ENCODE results near the gene MAP1LC3B2.

MAP1LC3B2 gene

DNA sequence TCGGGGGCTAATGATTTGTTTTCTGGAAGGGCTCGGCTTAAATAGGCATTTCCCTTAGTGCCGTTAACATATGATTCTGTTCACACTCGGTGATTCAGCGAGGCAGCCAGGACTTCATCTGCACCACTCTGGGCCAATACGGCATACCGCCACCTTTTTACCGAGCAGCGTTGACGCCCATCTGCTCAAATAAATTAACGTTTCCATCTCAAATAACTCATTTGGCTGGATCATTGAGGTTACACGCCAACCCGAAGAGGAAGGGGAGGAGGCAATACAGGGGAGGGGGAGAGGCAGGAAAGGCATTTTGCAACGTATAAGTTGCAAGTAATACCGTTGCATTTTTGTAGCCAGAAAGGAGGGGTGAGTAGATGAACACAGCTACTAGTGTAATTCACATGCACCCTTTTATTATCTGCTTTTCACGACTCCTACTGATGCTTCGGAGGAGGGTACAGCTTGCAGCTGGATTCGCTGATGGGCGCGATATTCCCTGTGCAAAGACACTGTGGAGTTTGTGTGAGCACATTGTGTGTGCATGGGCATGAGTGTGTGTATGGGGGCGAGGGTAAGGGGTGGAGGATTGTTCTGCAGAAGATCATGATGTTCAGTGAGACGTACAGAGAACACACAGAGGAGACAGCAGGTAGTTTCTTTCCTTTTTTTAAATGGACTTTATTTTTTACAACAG is 45.9 kb downstream of the MAP1LC3B2 start:
- ChIA-PET POLR2A (no interaction called here), CTCF (no interaction called here)
- TF ChIP-seq ZNF384 (IDR thresholded peaks at IDR 0.05) (no peak), L3MBTL2 (conservative IDR thresholded peaks at IDR 0.05) (no peak), BHLHE40 (IDR thresholded peaks at IDR 0.05; ENCODE audit: borderline replicate concordance) (no peak), SP1 (IDR thresholded peaks at IDR 0.05) (no peak), FOXK2 (IDR thresholded peaks at IDR 0.05) (no peak)
- DNase-seq (ENCODE audit: extremely low spot score) = no peak

DNA sequence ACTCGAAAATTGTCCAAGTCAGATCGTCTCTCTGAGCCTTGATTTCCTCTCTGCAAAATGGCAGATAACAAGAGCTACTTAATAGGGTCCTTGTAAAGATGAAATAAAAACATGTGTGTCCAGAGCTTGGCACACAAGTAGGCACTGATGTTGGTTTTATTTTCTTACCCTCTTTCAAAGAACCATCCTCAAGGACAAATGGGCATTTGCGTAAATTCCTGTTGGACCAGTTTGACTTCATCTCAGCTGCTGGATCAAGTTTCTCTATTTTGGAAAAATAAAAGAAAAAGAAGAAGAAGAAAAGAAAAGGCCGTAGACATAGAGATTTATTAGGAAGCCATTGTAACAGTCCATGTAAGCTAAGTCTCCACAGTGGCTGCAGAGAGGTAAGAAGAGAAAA is 47.2 kb downstream of the MAP1LC3B2 start:
- CTCF ChIA-PET = no interaction called here

DNA sequence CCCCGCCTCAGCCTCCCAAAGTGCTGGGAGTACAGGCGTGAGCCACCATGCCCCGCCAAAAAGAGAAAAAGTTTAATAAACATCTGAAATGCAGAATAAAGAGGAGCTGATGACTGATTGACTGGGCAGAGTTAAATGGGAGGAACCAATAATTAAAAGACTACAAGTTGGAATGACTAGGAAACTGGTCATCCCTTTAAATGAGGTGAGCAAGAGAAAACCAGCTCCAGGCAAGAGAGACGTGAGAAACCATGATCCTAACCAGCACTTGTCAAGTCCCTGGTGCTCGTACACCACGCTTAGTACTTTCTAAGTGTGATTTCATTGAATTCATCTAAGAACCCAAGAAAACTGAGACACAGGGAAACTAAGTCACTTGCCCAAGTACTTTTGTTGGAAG is 47.9 kb downstream of the MAP1LC3B2 start:
- TF ChIP-seq BHLHE40 (IDR thresholded peaks at IDR 0.05; ENCODE audit: borderline replicate concordance) = no peak
- TF ChIP-seq, protein P1, sequence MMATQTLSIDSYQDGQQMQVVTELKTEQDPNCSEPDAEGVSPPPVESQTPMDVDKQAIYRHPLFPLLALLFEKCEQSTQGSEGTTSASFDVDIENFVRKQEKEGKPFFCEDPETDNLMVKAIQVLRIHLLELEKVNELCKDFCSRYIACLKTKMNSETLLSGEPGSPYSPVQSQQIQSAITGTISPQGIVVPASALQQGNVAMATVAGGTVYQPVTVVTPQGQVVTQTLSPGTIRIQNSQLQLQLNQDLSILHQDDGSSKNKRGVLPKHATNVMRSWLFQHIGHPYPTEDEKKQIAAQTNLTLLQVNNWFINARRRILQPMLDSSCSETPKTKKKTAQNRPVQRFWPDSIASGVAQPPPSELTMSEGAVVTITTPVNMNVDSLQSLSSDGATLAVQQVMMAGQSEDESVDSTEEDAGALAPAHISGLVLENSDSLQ (IDR thresholded peaks at IDR 0.05) = no peak
- TF ChIP-seq ARNT (IDR thresholded peaks at IDR 0.05) = no peak
- no peak for TF ChIP-seq HDGF (IDR thresholded peaks at IDR 0.05; ENCODE audit: borderline replicate concordance)
- TF ChIP-seq FOXK2 (IDR thresholded peaks at IDR 0.05) = no peak
- no peak for TF ChIP-seq SP1 (IDR thresholded peaks at IDR 0.05)
- TF ChIP-seq TARDBP (IDR thresholded peaks at IDR 0.05) = no peak
- no peak for TF ChIP-seq FOXM1 (IDR thresholded peaks at IDR 0.05; ENCODE audit: borderline replicate concordance)
- TF ChIP-seq SUZ12 (IDR thresholded peaks at IDR 0.05) = no peak
- no peak for TF ChIP-seq FOXA1 (IDR thresholded peaks at IDR 0.05)
- no peak for TF ChIP-seq CTBP1 (IDR thresholded peaks at IDR 0.05; ENCODE audit: borderline replicate concordance)
- TF ChIP-seq ELF4 (IDR thresholded peaks at IDR 0.05) = no peak
- no peak for TF ChIP-seq L3MBTL2 (conservative IDR thresholded peaks at IDR 0.05)
- no peak for TF ChIP-seq LEF1 (IDR thresholded peaks at IDR 0.05; ENCODE audit: borderline replicate concordance)
- no peak for TF ChIP-seq ZNF384 (IDR thresholded peaks at IDR 0.05)
- no peak for TF ChIP-seq NFRKB (IDR thresholded peaks at IDR 0.05)
- ChIA-PET POLR2A (no interaction called here), CTCF (no interaction called here)
- no peak for DNase-seq (ENCODE audit: extremely low spot score)

More for the DNA sequence above, 47.2 kb downstream of the MAP1LC3B2 start:
- TF ChIP-seq ELF4 (IDR thresholded peaks at IDR 0.05) (no peak), SP1 (IDR thresholded peaks at IDR 0.05) (no peak), ZNF384 (IDR thresholded peaks at IDR 0.05) (no peak), ARNT (IDR thresholded peaks at IDR 0.05) (no peak), HDGF (IDR thresholded peaks at IDR 0.05; ENCODE audit: borderline replicate concordance) (no peak), SUZ12 (IDR thresholded peaks at IDR 0.05) (no peak), NFRKB (IDR thresholded peaks at IDR 0.05) (no peak), L3MBTL2 (conservative IDR thresholded peaks at IDR 0.05) (no peak), LEF1 (IDR thresholded peaks at IDR 0.05; ENCODE audit: borderline replicate concordance) (no peak), BHLHE40 (IDR thresholded peaks at IDR 0.05; ENCODE audit: borderline replicate concordance) (no peak), FOXM1 (IDR thresholded peaks at IDR 0.05; ENCODE audit: borderline replicate concordance) (no peak), CTBP1 (IDR thresholded peaks at IDR 0.05; ENCODE audit: borderline replicate concordance) (no peak), TARDBP (IDR thresholded peaks at IDR 0.05) (no peak), FOXK2 (IDR thresholded peaks at IDR 0.05) (no peak), FOXA1 (IDR thresholded peaks at IDR 0.05) (no peak)
- TF ChIP-seq, protein P1 (IDR thresholded peaks at IDR 0.05) = no peak
- POLR2A ChIA-PET = no interaction called here
- DNase-seq (ENCODE audit: extremely low spot score) = no peak

DNA sequence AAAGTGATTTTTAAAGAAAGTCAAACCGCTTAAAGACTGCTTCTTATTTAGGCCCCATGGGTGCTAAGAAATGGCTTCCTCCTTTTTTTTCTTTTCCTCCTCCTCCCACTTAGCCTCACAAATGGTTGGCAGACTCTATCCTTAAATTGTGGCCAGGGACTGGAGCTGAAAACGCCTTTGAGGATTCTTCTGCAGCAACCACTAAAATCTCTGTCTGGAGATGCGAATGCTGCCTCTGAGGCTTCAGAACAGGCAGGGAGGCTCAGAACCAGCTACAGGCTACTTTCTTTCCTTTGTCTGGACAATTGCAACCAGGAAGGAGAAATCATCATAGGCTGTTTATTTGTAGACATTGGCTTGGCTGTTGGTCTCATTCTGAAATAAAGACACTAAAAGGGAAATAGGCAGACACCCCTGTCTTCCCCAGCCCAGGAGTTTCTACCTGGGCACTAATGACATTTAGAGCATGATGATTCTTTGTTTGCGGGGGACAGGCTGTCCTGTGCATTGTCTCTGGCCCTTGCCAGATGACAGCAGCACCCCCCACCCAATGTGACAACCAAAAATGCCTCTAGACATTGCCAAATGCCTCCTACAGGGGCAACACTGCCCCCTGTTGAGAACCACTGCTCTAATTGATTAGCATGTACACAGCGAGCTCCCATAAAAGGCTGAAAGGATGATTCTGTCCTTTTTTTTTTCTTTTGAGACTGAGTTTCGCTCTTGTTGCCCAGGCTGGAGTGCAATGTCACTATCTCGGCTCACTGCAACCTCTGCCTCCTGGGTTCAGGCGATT is 50.3 kb downstream of the MAP1LC3B2 start:
- ChIA-PET CTCF (interaction anchor here (0.6 to 1.5 kb wide), 5 partner anchors 10 to 232 kb away, joined by 3 to 7 read pairs (median 4); no protein-coding TSS in a partner anchor), POLR2A (interaction anchor here (1.0 kb wide), 1 partner anchor 273 kb away, joined by 3 read pairs; no protein-coding TSS in a partner anchor)
- TF ChIP-seq HDGF (IDR thresholded peaks at IDR 0.05; ENCODE audit: borderline replicate concordance) (no peak), ZNF384 (IDR thresholded peaks at IDR 0.05) (0 out of 2 replicates have a peak, but pooled peaks have one; percentile 54)
- DNase-seq (ENCODE audit: extremely low spot score) = no peak

DNA sequence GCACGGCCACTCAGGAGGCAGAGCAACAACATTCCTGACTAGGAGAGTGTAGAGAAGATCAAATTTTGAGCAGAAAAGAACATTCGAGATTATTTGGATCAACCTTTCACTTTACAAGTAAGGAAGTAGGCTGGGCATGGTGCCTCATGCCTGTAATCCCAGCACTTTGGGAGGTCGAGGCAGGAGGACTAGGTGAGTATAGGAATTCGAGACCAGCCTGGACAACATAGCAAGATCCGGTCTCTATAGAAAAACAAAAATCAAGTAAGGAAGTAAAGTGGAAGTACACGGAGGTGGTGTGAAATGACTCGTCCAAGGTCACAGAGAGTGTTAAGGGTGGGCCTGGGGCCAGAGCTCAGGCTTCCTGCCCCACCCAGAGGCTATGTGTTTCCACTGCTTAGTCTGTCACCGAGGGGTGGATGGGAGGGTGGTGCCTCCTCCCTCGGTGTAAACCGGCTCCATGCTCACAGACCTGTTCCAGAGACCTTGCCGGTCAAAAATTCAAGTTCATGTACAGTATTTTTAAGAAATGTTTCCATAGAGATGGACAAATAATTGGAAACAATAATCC is 51.9 kb downstream of the MAP1LC3B2 start:
- no peak for TF ChIP-seq L3MBTL2 (conservative IDR thresholded peaks at IDR 0.05)
- no peak for TF ChIP-seq FOXM1 (IDR thresholded peaks at IDR 0.05; ENCODE audit: borderline replicate concordance)
- TF ChIP-seq CTBP1 (IDR thresholded peaks at IDR 0.05; ENCODE audit: borderline replicate concordance) = no peak
- POLR2A ChIA-PET = no interaction called here
- CTCF ChIA-PET = no interaction called here
- DNase-seq (ENCODE audit: extremely low spot score) = no peak

DNA sequence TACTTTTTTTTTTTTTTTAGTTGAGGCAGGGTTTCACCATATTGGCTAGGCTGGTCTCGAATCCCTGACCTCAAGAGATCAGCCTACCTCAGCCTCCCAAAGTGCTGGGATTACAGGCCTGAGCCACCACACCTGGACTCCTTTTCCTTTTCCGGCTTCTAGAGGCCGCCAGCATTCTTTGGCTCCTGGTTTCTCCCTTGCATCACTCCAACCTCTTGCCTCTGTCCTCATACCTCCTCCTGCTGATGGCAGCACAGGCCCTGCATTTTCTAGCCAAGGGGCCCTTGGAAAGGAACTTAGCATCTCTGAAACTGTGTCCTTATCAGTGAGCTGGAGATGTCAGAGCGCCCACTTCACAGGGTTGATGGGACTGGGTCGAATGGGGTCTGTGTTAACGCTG is 53.3 kb downstream of the MAP1LC3B2 start:
- POLR2A ChIA-PET = no interaction called here
- TF ChIP-seq LEF1 (IDR thresholded peaks at IDR 0.05; ENCODE audit: borderline replicate concordance) = no peak
- no peak for TF ChIP-seq NFRKB (IDR thresholded peaks at IDR 0.05)
- TF ChIP-seq FOXM1 (IDR thresholded peaks at IDR 0.05; ENCODE audit: borderline replicate concordance) = no peak
- TF ChIP-seq ZNF384 (IDR thresholded peaks at IDR 0.05) = no peak
- TF ChIP-seq FOXK2 (IDR thresholded peaks at IDR 0.05) = no peak
- no peak for TF ChIP-seq SP1 (IDR thresholded peaks at IDR 0.05)
- no peak for TF ChIP-seq SUZ12 (IDR thresholded peaks at IDR 0.05)
- no peak for TF ChIP-seq HDGF (IDR thresholded peaks at IDR 0.05; ENCODE audit: borderline replicate concordance)
- no peak for TF ChIP-seq ARNT (IDR thresholded peaks at IDR 0.05)
- TF ChIP-seq ELF4 (IDR thresholded peaks at IDR 0.05) = no peak
- TF ChIP-seq, protein P1 (IDR thresholded peaks at IDR 0.05) = no peak
- TF ChIP-seq TARDBP (IDR thresholded peaks at IDR 0.05) = no peak
- DNase-seq (ENCODE audit: extremely low spot score) = no peak

More for the DNA sequence above, 53.3 kb downstream of the MAP1LC3B2 start:
- CTCF ChIA-PET = interaction anchor here (0.6 kb wide), 1 partner anchor 159 kb away, joined by 7 read pairs; no protein-coding TSS in a partner anchor
